SU-DHL-6 (cell line): ENCODE results near the gene SNX8.

Experiments used
- CTCF ChIP-seq: fragments of 200-600 bp; sonication (generic); IDR thresholded peaks from one replicate; pipeline ENCODE4 v1.5.1; 2017; ENCODE audit warnings: antibody characterized with exemption, mild to moderate bottlenecking, low read length, moderate library complexity; ENCODE audit not compliant: insufficient read depth, poor library complexity, severe bottlenecking
- EZH2phosphoT487 ChIP-seq: fragments of 200-600 bp; sonication (generic), shearing (Covaris generic); conservative IDR thresholded peaks from 2 replicates; pipeline ENCODE4 v1.6.1; 2018; ENCODE audit warnings: mild to moderate bottlenecking, antibody characterized with exemption, low read length, moderate library complexity, mixed read lengths

GRCh38 chr7:2272031-2272430 lies 42.2 kb downstream of the SNX8 start:
- no peak for TF ChIP-seq CTCF
- TF ChIP-seq EZH2phosphoT487, result no peak
